Renal pelvis (tissue), 4 donors: ENCODE measurements around the gene TUBA8. TPM values are rescaled to one million over a fixed set of nuclear protein-coding genes. Genes with fewer than 3 reads are reported as not detected.
"Not testable (repeated sequence)": the region's sequence is repeated elsewhere in the genome, so short reads cannot be mapped to it uniquely, and the experiment has no call there.

Source experiments
- DNase-seq: peaks from one replicate; pipeline ENCODE4 v3.0.0-alpha.2; 2013
- polyA plus RNA-seq, 3 donors: library from polyadenylated mRNA; unstranded; fragments of 120-200 nt; gene quantifications; one replicate each; pipeline ENCODE4 v1.2.1, GENCODE V29; 2013; ENCODE audit not compliant: insufficient read length in 3 of 3

Gene TUBA8
- polyA plus RNA-seq, 3 donors, result 3.7 to 4.2 (median 3.8) TPM

- DNase-seq, result not testable (repeated sequence)
Measured at GRCh38 chr22:18170284-18170683, 59.7 kb downstream of the TUBA8 start.

GRCh38 chr22:18172203-18172602, 61.6 kb downstream of the TUBA8 start:
- not testable (repeated sequence) for DNase-seq

GRCh38 chr22:18172776-18173175, 62.2 kb downstream of the TUBA8 start:
- not testable (repeated sequence) for DNase-seq

- DNase-seq, result not testable (repeated sequence)
Measured at GRCh38 chr22:18173441-18173840, 62.8 kb downstream of the TUBA8 start.

Other genes starting within 250 kb of the TUBA8 start
- 10 to 100 TPM; 24.6 to 46.6 (median 46.0) TPM for gene MICAL3, start 86.2 kb upstream of the TUBA8 start, polyA plus RNA-seq
- gene PEX26, start 32.8 kb upstream of the TUBA8 start, polyA plus RNA-seq, result 10 to 100 TPM; 34.3 to 41.0 (median 36.9) TPM
- gene USP18, start 39.4 kb downstream of the TUBA8 start, polyA plus RNA-seq, result 1 to 10 TPM; 6.5 to 7.6 (median 7.4) TPM